ENCODE measurements around the gene FOCAD. TPM values are rescaled to one million over a fixed set of nuclear protein-coding genes. Genes with fewer than 3 reads are reported as not detected.

The FOCAD gene
- total RNA-seq, 1 donor from 2014 or later = 28.7 TPM

- peak overlapping the region; percentile 82 for H3K27ac Mint-ChIP-seq (ENCODE audit: unreplicated experiment)
- H3K36me3 Mint-ChIP-seq (ENCODE audit: low read depth) = peaks cover 10% of the 10 kb centered on the region
- H3K4me1 Mint-ChIP-seq (ENCODE audit: low read depth) = peaks cover 42% of the 10 kb centered on the region
- H3K4me3 Mint-ChIP-seq (ENCODE audit: unreplicated experiment) = peak overlapping the region; percentile 20
- no peaks in the 10 kb centered on the region for H3K27me3 Mint-ChIP-seq (ENCODE audit: low read depth)
- DNase-seq (ENCODE audit: low spot score) = no peak
- TF ChIP-seq, protein P1, sequence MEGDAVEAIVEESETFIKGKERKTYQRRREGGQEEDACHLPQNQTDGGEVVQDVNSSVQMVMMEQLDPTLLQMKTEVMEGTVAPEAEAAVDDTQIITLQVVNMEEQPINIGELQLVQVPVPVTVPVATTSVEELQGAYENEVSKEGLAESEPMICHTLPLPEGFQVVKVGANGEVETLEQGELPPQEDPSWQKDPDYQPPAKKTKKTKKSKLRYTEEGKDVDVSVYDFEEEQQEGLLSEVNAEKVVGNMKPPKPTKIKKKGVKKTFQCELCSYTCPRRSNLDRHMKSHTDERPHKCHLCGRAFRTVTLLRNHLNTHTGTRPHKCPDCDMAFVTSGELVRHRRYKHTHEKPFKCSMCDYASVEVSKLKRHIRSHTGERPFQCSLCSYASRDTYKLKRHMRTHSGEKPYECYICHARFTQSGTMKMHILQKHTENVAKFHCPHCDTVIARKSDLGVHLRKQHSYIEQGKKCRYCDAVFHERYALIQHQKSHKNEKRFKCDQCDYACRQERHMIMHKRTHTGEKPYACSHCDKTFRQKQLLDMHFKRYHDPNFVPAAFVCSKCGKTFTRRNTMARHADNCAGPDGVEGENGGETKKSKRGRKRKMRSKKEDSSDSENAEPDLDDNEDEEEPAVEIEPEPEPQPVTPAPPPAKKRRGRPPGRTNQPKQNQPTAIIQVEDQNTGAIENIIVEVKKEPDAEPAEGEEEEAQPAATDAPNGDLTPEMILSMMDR (IDR thresholded peaks at IDR 0.05) = no peak
- H3K9me3 Mint-ChIP-seq (ENCODE audit: low read depth) = no peaks in the 10 kb centered on the region
These were observed 297.4 kb downstream of the FOCAD start for GRCh38 chr9:20981486-20981885.

DNA sequence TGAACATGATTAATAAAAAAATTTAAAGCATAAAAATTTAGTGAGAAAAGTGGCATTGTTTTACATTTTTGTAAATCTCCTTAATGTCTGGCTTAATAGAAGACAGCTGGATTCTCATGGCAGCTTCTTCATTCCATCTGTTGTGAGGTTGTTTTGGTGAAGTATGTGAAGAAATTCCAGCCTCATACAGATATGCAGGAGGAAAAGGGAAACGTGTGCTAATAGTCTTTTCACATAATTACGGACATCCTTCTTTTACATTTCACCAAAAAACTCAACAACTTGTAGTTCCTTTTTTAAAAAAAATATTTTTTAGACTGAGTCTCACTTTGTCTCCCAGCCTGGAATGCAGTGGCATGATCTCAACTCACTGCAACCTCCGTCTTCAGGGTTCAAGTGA, 300.4 kb downstream of the FOCAD start:
- Mint-ChIP-seq H3K4me1 (ENCODE audit: low read depth) (peaks cover 57% of the 10 kb centered on the region), H3K36me3 (ENCODE audit: low read depth) (peaks cover 1% of the 10 kb centered on the region), H3K27me3 (ENCODE audit: low read depth) (no peaks in the 10 kb centered on the region), H3K4me3 (ENCODE audit: unreplicated experiment) (no peak overlapping the region), H3K9me3 (ENCODE audit: low read depth) (no peaks in the 10 kb centered on the region), H3K27ac (ENCODE audit: unreplicated experiment) (no peak overlapping the region)
- TF ChIP-seq, protein P1 (IDR thresholded peaks at IDR 0.05) = no peak
- DNase-seq (ENCODE audit: low spot score) = no peak

DNA sequence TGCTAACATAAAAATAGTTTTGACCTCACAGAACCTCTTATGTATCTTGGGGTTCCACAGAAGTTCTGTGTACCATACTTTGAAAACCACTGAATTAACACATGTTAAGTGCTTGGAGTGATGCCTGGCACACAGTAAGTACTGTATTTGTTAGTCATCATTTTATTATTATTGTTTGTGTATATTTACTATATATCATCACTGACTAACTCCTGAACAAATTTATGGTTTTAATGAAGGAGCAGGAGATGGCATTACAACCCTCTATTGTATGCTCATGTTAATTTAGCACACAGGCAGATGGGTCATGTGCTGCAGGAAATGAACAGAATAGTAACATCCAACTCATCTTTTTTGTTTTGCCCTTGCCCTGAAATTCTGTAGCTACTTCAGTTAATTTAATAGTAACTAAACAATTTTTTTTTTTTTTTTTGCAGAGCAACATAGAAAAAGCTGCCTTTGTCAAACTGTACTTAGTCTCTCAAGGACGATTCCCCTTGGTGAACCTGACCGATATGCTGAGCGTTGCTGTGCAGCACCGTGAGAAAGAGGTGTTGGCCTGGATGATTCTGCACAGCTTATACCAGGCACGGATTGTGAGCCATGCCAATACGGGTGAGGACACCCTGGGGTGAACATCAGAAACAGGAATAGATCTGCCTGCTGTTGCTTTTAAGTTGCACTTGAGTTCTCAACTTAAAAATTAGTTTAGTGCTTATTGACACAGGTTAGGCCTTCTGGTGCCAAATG, 302.0 kb downstream of the FOCAD start:
- no peak for DNase-seq (ENCODE audit: low spot score)
- no peaks in the 10 kb centered on the region for H3K27me3 Mint-ChIP-seq (ENCODE audit: low read depth)
- H3K4me1 Mint-ChIP-seq (ENCODE audit: low read depth) = peaks cover 55% of the 10 kb centered on the region
- TF ChIP-seq, protein P1 (IDR thresholded peaks at IDR 0.05) = no peak
- H3K9me3 Mint-ChIP-seq (ENCODE audit: low read depth) = no peaks in the 10 kb centered on the region
- no peak overlapping the region for H3K4me3 Mint-ChIP-seq (ENCODE audit: unreplicated experiment)
- peaks cover 11% of the 10 kb centered on the region for H3K36me3 Mint-ChIP-seq (ENCODE audit: low read depth)
- H3K27ac Mint-ChIP-seq (ENCODE audit: unreplicated experiment) = no peak overlapping the region

GRCh38 chr9:20987521-20987920, 303.5 kb downstream of the FOCAD start:
- TF ChIP-seq, protein P1 (IDR thresholded peaks at IDR 0.05) = no peak
- Mint-ChIP-seq H3K4me1 (ENCODE audit: low read depth) (peaks cover 40% of the 10 kb centered on the region), H3K27ac (ENCODE audit: unreplicated experiment) (no peak overlapping the region), H3K36me3 (ENCODE audit: low read depth) (peaks cover 16% of the 10 kb centered on the region), H3K4me3 (ENCODE audit: unreplicated experiment) (no peak overlapping the region), H3K9me3 (ENCODE audit: low read depth) (no peaks in the 10 kb centered on the region), H3K27me3 (ENCODE audit: low read depth) (no peaks in the 10 kb centered on the region)
- no peak for DNase-seq (ENCODE audit: low spot score)

GRCh38 chr9:20988061-20988460, 304.0 kb downstream of the FOCAD start:
- Mint-ChIP-seq H3K27me3 (ENCODE audit: low read depth) (no peaks in the 10 kb centered on the region), H3K4me3 (ENCODE audit: unreplicated experiment) (no peak overlapping the region), H3K4me1 (ENCODE audit: low read depth) (peaks cover 38% of the 10 kb centered on the region), H3K9me3 (ENCODE audit: low read depth) (no peaks in the 10 kb centered on the region), H3K36me3 (ENCODE audit: low read depth) (peaks cover 17% of the 10 kb centered on the region), H3K27ac (ENCODE audit: unreplicated experiment) (no peak overlapping the region)
- TF ChIP-seq, protein P1 (IDR thresholded peaks at IDR 0.05) = no peak
- no peak for DNase-seq (ENCODE audit: low spot score)

All from chondrocyte (in vitro differentiated cells).